ENCODE measurements around the gene COL5A1.

GRCh38 chr9:134655586-134656333 lies 14.2 kb downstream of the COL5A1 start:
- no peak for TF ChIP-seq POLR2AphosphoS5 (IDR thresholded peaks at IDR 0.05; ENCODE audit: borderline replicate concordance, low read depth, low read length)
- TF ChIP-seq EZH2 (IDR thresholded peaks at IDR 0.05) = no peak
- no peak for TF ChIP-seq FOXP2 (optimal IDR thresholded peaks at IDR 0.05; ENCODE audit: control extremely low read depth, extremely low read length, insufficient read depth)

Data from SK-N-MC (cell line).